ENCODE data around the gene PTPRN2. TPM values are rescaled to one million over a fixed set of nuclear protein-coding genes. Genes with fewer than 3 reads are reported as not detected.

Gene PTPRN2
- total RNA-seq, 1 experiment from 2014 or later = 2.1 TPM

DNA sequence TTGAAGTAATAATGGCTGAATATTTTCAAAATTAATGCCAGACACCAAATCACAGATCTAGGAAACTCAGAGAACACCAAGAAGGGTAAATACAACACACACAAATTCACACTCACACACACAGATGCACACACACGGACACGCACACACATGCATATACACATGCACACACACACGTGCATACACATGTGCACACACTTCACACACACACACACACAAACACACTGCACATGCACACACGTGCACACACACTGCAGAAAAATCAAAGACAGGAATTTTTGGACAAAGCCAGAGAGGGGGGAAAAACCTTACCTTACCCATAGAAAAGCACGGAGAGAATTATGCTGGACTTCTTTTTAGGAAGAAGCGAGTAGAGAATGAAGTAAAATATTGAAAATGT is 547.4 kb downstream of the PTPRN2 start:
- Histone ChIP-seq H3K4me2 (ENCODE audit: low read length) (no peak overlapping the region), H3K27ac (ENCODE audit: low read depth, low read length) (no peak overlapping the region), H3K36me3 (ENCODE audit: control insufficient read depth in 1 of 2, insufficient read depth in 2 of 2, low read length in 2 of 2) (no peaks in the 10 kb centered on the region), H3K4me3 (replicated peaks in 1 of 2; ENCODE audit: low read depth in 1 of 2, low read length in 2 of 2) (no peak overlapping the region), H3K9me2 (ENCODE audit: insufficient read depth) (no peaks in the 10 kb centered on the region), H3K4me1 (ENCODE audit: control insufficient read depth in 1 of 2, insufficient read depth in 2 of 2, low read length in 2 of 2) (no peaks in the 10 kb centered on the region), H4K20me1 (ENCODE audit: insufficient read depth) (no peaks in the 10 kb centered on the region), H3K9me3 (ENCODE audit: control insufficient read depth in 1 of 2, insufficient read depth in 1 of 2, low read depth in 1 of 2, low read length in 2 of 2) (no peaks in the 10 kb centered on the region), H3K79me2 (ENCODE audit: insufficient read depth, low read length) (no peaks in the 10 kb centered on the region), H3K27me3 (ENCODE audit: insufficient read depth, low read length) (peaks cover 27% of the 10 kb centered on the region), H2AFZ (ENCODE audit: low read depth, low read length, poor library complexity, severe bottlenecking) (no peak overlapping the region), H3K9ac (ENCODE audit: low read length) (no peak overlapping the region)
- no peak for ATAC-seq
- intact Hi-C loops (cut with micrococcal nuclease) = no loop called here
- TF ChIP-seq JUND (IDR thresholded peaks at IDR 0.05) = no peak
- no peak for TF ChIP-seq MAX (IDR thresholded peaks at IDR 0.05)
- ChIA-PET POLR2A (no interaction called here), CTCF (no interaction called here), RAD21 (ENCODE audit: low non-redundant PET in 1 of 2, low total read pairs in 2 of 2, uncharacterized antibody in 2 of 2, unreplicated experiment in 2 of 2) (no interaction called here)
- BruUV-seq (replicated peaks) = no TSS peak
- no peak for DNase-seq (ENCODE audit: low read depth, low spot score)

DNA sequence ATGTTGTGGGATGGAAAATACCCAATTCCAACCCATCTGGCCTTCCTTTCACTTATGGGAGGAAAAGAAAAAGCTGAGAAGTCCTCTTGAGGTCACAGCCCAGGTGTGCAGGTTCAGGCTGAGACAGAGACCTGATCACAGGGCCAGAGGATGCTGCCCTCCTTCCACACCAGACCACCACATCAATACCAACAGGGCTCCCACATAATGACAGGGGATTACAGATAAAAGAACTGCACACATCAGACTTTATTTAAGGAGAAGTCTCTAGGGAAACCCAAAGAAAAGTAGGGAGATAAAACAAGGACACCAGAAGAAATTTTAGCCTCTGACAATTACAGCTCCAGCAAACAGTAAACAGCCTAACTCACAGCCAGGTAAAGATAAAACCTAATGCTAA is 548.4 kb downstream of the PTPRN2 start:
- Histone ChIP-seq H3K27me3 (ENCODE audit: insufficient read depth, low read length) (peaks cover 24% of the 10 kb centered on the region), H3K4me2 (ENCODE audit: low read length) (no peak overlapping the region), H2AFZ (ENCODE audit: low read depth, low read length, poor library complexity, severe bottlenecking) (no peak overlapping the region), H3K9ac (ENCODE audit: low read length) (no peak overlapping the region), H3K36me3 (ENCODE audit: control insufficient read depth in 1 of 2, insufficient read depth in 2 of 2, low read length in 2 of 2) (no peaks in the 10 kb centered on the region), H3K27ac (ENCODE audit: low read depth, low read length) (no peak overlapping the region), H4K20me1 (ENCODE audit: insufficient read depth) (no peaks in the 10 kb centered on the region), H3K79me2 (ENCODE audit: insufficient read depth, low read length) (no peaks in the 10 kb centered on the region), H3K9me3 (ENCODE audit: control insufficient read depth in 1 of 2, insufficient read depth in 1 of 2, low read depth in 1 of 2, low read length in 2 of 2) (no peaks in the 10 kb centered on the region), H3K4me3 (replicated peaks in 1 of 2; ENCODE audit: low read depth in 1 of 2, low read length in 2 of 2) (no peak overlapping the region), H3K9me2 (ENCODE audit: insufficient read depth) (no peaks in the 10 kb centered on the region), H3K4me1 (ENCODE audit: control insufficient read depth in 1 of 2, insufficient read depth in 2 of 2, low read length in 2 of 2) (no peaks in the 10 kb centered on the region)
- POLR2A ChIA-PET = no interaction called here
- BruUV-seq (replicated peaks) = no TSS peak
- intact Hi-C loops (cut with micrococcal nuclease) = no loop called here
- CTCF ChIA-PET = no interaction called here
- DNase-seq (ENCODE audit: low read depth, low spot score) (no peak), ATAC-seq (no peak)
- RAD21 ChIA-PET (ENCODE audit: low non-redundant PET in 1 of 2, low total read pairs in 2 of 2, uncharacterized antibody in 2 of 2, unreplicated experiment in 2 of 2) = no interaction called here
- TF ChIP-seq ELF1 (IDR thresholded peaks at IDR 0.05; ENCODE audit: borderline replicate concordance, low read depth) (no peak), JUND (IDR thresholded peaks at IDR 0.05) (no peak), YY1 (IDR thresholded peaks at IDR 0.05; ENCODE audit: extremely low read depth, insufficient replicate concordance, low read depth, low read length) (no peak), ZBTB33 (IDR thresholded peaks at IDR 0.05; ENCODE audit: extremely low read depth, insufficient replicate concordance, low read length) (no peak), POLR2AphosphoS5 (IDR thresholded peaks at IDR 0.05; ENCODE audit: low read depth, low read length) (no peak), EZH2phosphoT487 (IDR thresholded peaks at IDR 0.05; ENCODE audit: borderline replicate concordance) (no peak), TCF7L2 (IDR thresholded peaks at IDR 0.05; ENCODE audit: borderline replicate concordance, extremely low read depth, insufficient read depth, insufficient read length) (no peak), POLR2A (IDR thresholded peaks at IDR 0.05; ENCODE audit: borderline replicate concordance, extremely low read depth, insufficient read depth, insufficient read length) (no peak), SP1 (IDR thresholded peaks at IDR 0.05; ENCODE audit: low read depth) (no peak), MAX (IDR thresholded peaks at IDR 0.05) (no peak), CEBPB (IDR thresholded peaks at IDR 0.05; ENCODE audit: low read depth) (no peak), EZH2 (IDR thresholded peaks at IDR 0.05) (no peak), FOSL1 (IDR thresholded peaks at IDR 0.05; ENCODE audit: low read depth) (no peak), SRF (IDR thresholded peaks at IDR 0.05; ENCODE audit: low read depth) (no peak)
- TF ChIP-seq, protein P1, sequence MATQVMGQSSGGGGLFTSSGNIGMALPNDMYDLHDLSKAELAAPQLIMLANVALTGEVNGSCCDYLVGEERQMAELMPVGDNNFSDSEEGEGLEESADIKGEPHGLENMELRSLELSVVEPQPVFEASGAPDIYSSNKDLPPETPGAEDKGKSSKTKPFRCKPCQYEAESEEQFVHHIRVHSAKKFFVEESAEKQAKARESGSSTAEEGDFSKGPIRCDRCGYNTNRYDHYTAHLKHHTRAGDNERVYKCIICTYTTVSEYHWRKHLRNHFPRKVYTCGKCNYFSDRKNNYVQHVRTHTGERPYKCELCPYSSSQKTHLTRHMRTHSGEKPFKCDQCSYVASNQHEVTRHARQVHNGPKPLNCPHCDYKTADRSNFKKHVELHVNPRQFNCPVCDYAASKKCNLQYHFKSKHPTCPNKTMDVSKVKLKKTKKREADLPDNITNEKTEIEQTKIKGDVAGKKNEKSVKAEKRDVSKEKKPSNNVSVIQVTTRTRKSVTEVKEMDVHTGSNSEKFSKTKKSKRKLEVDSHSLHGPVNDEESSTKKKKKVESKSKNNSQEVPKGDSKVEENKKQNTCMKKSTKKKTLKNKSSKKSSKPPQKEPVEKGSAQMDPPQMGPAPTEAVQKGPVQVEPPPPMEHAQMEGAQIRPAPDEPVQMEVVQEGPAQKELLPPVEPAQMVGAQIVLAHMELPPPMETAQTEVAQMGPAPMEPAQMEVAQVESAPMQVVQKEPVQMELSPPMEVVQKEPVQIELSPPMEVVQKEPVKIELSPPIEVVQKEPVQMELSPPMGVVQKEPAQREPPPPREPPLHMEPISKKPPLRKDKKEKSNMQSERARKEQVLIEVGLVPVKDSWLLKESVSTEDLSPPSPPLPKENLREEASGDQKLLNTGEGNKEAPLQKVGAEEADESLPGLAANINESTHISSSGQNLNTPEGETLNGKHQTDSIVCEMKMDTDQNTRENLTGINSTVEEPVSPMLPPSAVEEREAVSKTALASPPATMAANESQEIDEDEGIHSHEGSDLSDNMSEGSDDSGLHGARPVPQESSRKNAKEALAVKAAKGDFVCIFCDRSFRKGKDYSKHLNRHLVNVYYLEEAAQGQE (IDR thresholded peaks at IDR 0.05; ENCODE audit: low read depth) = no peak
